GM12801 (cell line): ENCODE data around the gene CMTM8.

Source experiments
- CTCF ChIP-seq: IDR thresholded peaks from one replicate; pipeline ENCODE4 v1.5.1; 2011; ENCODE audit warnings: control low read depth; ENCODE audit not compliant: insufficient read length; ENCODE audit errors: extremely low read depth

CMTM8 gene

GRCh38 chr3:32281570-32282106 is 43.2 kb downstream of the CMTM8 start:
- TF ChIP-seq CTCF, result no peak

DNA sequence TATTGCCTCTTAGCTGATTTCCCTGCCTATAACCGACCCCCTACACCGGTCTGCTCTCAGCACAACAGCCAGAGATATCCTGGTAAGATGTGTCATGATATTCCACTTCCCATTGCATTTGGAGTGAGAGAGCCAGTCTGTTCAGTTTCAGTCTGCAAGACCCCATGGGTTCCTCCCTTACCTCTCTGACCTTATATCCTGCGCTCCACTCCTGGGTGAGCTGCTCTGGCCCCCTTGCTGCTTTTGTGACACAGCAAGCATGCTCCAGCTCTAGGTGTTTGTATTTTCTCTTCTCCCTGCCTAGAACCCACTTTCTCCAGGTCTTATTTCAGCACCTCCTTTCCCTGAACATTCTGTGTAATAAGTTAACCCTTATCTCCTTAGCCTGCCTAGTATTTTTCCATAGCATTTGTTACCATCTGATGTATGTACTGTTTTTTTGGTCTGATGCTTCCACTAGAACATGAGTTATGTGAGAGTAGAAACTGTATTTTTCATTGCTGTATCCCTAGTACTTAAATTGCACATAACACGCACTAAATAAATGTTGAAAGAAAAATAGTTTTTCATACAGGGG is 44.2 kb downstream of the CMTM8 start:
- TF ChIP-seq CTCF, result no peak

DNA sequence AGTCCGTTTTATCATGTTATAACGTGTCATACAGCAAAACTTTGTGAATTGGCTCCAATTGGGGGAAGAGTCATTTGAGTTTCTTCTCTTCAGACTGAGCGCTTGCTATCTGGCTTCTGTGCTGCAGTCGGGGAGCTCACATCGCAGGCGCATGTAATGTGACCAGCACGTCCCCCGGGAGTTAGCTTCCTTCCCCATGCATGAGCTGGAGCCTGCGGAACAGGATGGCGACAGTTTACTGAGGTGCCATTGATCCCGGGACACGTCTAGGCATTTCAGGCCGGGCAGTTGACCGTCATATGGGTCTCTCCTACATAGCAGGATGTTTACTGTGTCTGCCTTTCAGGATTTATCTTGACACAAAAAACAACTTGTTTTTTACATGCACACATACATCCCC is 44.8 kb downstream of the CMTM8 start:
- TF ChIP-seq CTCF, result no peak

DNA sequence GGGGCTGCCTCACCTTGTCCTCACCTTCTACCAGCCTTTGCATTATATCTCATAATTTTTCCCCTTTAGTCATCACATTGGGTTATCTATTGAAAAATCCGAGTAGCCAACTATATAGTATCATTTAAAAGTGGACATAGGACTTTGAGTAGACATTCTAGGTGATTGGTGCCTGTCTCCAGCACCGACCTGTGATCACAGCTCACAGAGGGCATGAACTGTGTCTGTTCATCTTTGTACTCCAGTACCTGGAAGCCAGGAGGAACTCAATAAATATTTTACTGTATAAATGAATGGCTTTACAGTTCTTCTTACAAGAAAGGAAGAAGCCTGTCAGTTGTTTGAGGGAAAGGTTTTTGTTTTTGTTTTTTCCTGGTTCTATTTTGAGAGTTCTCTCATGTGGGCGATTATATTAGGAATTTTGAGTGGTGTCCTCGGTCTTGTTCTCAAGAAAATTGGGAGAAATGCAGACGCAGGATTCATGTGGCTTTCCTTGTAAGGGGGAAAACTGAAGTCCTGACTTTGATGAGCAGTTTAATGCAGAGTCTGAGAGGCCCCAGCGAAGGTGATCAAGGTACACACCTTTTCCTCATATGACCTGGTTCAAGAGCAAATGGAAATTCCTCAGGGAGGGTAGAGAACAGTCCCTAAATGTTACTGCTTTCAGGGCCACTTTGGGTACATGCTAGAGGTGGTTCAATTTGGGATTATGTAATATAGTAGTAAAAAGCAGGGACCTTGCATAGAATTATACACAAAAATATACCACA is 46.1 kb downstream of the CMTM8 start:
- no peak for TF ChIP-seq CTCF

DNA sequence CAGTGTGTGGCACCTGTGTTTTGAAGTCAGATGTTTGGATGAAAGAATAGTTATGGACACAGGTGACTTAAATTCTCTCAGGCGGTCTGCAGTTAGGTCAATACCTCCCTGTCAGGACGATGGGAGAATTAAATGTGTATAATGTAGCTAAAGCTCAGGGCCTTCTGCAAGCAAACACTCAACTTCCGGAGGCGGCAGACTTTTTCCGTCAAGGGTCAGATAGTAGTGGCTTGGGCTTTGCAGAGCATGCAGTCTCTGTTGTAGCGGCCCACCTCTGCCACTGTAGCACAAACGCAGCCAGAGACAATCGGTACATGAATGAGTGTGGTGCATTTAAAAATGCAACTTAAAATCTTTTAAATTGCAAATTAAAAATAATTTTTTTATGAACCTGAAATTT is 47.4 kb downstream of the CMTM8 start:
- no peak for TF ChIP-seq CTCF

- TF ChIP-seq CTCF, result no peak
Measured at GRCh38 chr3:32288819-32289218, 50.3 kb downstream of the CMTM8 start.

- TF ChIP-seq CTCF, result no peak
Measured at GRCh38 chr3:32290619-32291018, 52.1 kb downstream of the CMTM8 start.
